Activated CD4-positive, alpha-beta memory T cell treated with anti-CD3 and anti-CD28 coated beads for 36 hours (primary cell): ENCODE measurements around the gene TTLL11. TPM values are rescaled to one million over a fixed set of nuclear protein-coding genes. Genes with fewer than 3 reads are reported as not detected.
"Not testable (repeated sequence)": the region's sequence is repeated elsewhere in the genome, so short reads cannot be mapped to it uniquely, and the experiment has no call there.

Experiments
- CTCF ChIA-PET: fragments of 350-600 bp; sonication (Branson Sonifier 250); formaldehyde crosslinking; loops from one replicate; lab custom pipeline; 2021; ENCODE audit warnings: antibody characterized with exemption, inconsistent platforms; lab: Charles Lee
- POLR2A ChIA-PET: fragments of 350-600 bp; sonication (Branson Sonifier 250); formaldehyde crosslinking; loops from one replicate; lab custom pipeline; 2021; ENCODE audit warnings: antibody characterized with exemption; lab: Charles Lee
- DNase-seq: peaks from one replicate; pipeline ENCODE4 v3.0.0-alpha.2; 2020
- H3K27ac Mint-ChIP-seq: one replicate; pipeline ENCODE4 v1.8.0; 2021; ENCODE audit warnings: mixed read lengths
- H3K27me3 Mint-ChIP-seq: one replicate; pipeline ENCODE4 v1.8.0; 2021; ENCODE audit warnings: mixed read lengths
- H3K36me3 Mint-ChIP-seq: one replicate; pipeline ENCODE4 v1.8.0; 2021; ENCODE audit warnings: mixed read lengths
- H3K4me1 Mint-ChIP-seq: one replicate; pipeline ENCODE4 v1.8.0; 2021; ENCODE audit warnings: low read depth, mixed read lengths
- H3K4me3 Mint-ChIP-seq: one replicate; pipeline ENCODE4 v1.8.0; 2021; ENCODE audit warnings: mild to moderate bottlenecking, mixed read lengths
- H3K9me3 Mint-ChIP-seq: one replicate; pipeline ENCODE4 v1.8.0; 2021; ENCODE audit warnings: mixed read lengths
- intact Hi-C: fragments of 100-400 bp; cut with micrococcal nuclease; formaldehyde crosslinking; loops from one replicate; pipeline ENCODE4 v1.15.1; 2023
- total RNA-seq, 2 experiments: library from RNA; stranded (reverse); gene quantifications; one replicate each; pipeline ENCODE4 v1.2.3, GENCODE V29; 2021

Gene TTLL11
- total RNA-seq, 2 experiments from 2014 or later, result 0.97 TPM

DNA sequence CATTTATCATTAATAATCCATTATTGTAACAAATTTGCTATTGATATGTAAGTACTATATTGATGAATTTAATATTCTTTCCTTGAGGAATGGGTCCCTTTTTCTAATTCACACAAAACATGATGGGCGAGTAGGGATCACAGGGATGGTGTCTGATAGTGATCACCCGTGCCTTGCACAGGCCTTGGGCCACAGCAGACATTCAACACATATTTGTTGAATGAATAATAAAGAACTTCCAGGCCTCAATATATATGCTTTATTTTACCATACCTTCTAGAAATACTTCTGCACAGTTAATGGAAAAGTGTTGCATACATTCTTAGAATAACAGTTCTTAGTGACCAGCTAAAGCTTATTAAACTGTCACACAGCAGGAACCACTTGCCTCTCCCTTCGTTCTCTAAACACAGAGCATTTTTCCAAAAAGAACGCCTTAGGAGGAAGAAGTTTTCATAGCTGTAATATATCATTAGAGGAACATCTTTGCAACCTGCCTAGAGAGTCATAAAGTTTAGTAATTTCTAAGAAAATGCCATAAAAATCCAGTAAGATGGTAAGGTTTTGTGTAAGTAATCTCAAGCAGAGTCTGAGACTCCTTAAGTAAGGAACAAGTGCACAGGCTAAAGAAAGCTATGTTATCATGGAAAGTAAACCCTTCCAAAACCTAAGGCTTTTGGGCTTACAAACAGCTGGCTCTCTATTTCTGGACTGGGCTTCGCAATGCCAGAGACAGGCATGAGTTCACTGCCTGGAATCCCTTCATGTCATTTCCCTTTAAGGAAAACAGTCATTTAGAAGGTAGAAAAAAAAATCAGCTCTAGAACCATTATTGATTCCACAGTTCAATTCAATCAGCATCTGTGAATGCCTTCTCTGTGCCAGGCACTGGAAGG is 17.7 kb downstream of the TTLL11 start:
- Mint-ChIP-seq H3K9me3 (peaks cover 21% of the 10 kb centered on the region), H3K4me1 (no peaks in the 10 kb centered on the region), H3K4me3 (no peak overlapping the region), H3K36me3 (peaks cover 16% of the 10 kb centered on the region), H3K27me3 (no peaks in the 10 kb centered on the region), H3K27ac (no peak overlapping the region)
- CTCF ChIA-PET, result interaction anchor here (0.9 kb wide), 1 partner anchor 48 kb away, joined by 3 read pairs; no protein-coding TSS in a partner anchor
- intact Hi-C loops, result no loop called here
- POLR2A ChIA-PET, result no interaction called here
- no peak for DNase-seq

DNA sequence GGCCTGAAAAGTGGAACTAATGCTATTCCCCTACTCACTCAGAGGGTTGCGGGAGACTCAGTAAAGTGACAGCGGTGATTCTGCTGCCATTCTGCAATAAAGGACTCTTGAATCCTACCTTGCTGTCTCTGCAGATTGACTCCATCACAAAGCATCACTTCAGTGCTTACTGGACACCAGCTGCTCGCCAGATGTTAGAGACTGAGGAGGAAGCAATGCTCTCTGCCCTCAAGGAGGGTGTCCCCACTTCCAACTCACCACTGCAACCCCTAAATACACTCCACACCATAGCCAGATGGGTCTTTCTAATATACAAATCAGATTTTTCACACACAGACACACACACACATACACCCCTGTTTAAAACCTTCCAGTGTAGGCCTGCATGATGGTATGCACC is 21.4 kb downstream of the TTLL11 start:
- POLR2A ChIA-PET, result no interaction called here
- H3K36me3 Mint-ChIP-seq, result peaks cover 6% of the 10 kb centered on the region
- H3K9me3 Mint-ChIP-seq, result peaks cover 2% of the 10 kb centered on the region
- DNase-seq, result no peak
- CTCF ChIA-PET, result interaction anchor here (1.6 kb wide), 1 partner anchor 21 kb away, joined by 3 read pairs; the partner anchor contains the start of gene TTLL11
- H3K27me3 Mint-ChIP-seq, result no peaks in the 10 kb centered on the region
- no peak overlapping the region for H3K4me3 Mint-ChIP-seq
- H3K27ac Mint-ChIP-seq, result no peak overlapping the region
- no peaks in the 10 kb centered on the region for H3K4me1 Mint-ChIP-seq
- intact Hi-C loops, result no loop called here

DNA sequence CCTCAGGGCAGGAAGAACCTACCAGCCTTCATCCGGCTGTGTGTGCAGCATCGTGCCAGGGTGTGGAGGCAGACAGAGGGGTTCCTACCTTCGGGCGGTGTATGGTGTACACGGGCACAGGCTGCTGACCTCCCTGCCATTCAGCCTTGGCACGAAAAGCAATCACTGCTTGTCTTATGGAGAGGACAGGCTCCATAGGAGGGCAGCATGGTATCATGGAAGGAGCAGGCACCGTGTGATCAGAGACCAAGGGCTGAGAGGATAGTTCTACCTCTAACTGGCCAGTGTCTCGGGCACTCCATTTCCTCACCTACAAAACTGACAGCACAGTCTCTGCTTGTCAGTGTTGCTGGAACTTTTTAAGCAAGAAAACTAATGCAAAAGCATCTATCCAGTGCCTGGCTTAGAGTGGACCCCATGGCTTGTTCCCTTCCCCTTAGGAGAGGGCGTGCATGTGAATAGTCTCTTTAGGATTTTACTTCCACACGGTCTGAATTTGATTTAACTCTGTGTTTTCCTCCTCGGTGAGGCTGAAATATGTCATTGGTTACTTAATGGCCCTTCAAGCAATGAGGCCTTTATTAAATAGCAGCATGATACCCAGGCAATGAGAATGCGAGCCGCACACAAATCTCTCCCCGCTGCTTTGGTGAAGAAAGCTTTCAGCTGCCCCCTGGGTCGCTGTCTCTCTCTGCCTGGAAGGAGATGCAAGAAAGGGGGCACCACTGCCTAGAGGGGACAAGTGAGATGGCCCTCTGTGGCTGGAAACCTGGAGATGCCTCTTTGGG is 22.2 kb downstream of the TTLL11 start:
- no peak for DNase-seq
- H3K36me3 Mint-ChIP-seq, result peaks cover 2% of the 10 kb centered on the region
- no peaks in the 10 kb centered on the region for H3K27me3 Mint-ChIP-seq
- H3K4me3 Mint-ChIP-seq, result no peak overlapping the region
- H3K9me3 Mint-ChIP-seq, result no peaks in the 10 kb centered on the region
- no peak overlapping the region for H3K27ac Mint-ChIP-seq
- ChIA-PET POLR2A (no interaction called here), CTCF (interaction anchor here (1.6 kb wide), 1 partner anchor 22 kb away, joined by 3 read pairs; the partner anchor contains the start of gene TTLL11)
- H3K4me1 Mint-ChIP-seq, result peaks cover under 1% of the 10 kb centered on the region
- intact Hi-C loops, result no loop called here

- intact Hi-C loops, H3K27me3 Mint-ChIP-seq, H3K9me3 Mint-ChIP-seq, H3K4me1 Mint-ChIP-seq, H3K36me3 Mint-ChIP-seq, DNase-seq, CTCF ChIA-PET, H3K27ac Mint-ChIP-seq, H3K4me3 Mint-ChIP-seq: not testable (repeated sequence)
- POLR2A ChIA-PET, result interaction anchor here (0.7 kb wide), 1 partner anchor 1016 kb away, joined by 4 read pairs; no protein-coding TSS in a partner anchor
These were observed 26.4 kb downstream of the TTLL11 start for GRCh38 chr9:122066680-122067079.

DNA sequence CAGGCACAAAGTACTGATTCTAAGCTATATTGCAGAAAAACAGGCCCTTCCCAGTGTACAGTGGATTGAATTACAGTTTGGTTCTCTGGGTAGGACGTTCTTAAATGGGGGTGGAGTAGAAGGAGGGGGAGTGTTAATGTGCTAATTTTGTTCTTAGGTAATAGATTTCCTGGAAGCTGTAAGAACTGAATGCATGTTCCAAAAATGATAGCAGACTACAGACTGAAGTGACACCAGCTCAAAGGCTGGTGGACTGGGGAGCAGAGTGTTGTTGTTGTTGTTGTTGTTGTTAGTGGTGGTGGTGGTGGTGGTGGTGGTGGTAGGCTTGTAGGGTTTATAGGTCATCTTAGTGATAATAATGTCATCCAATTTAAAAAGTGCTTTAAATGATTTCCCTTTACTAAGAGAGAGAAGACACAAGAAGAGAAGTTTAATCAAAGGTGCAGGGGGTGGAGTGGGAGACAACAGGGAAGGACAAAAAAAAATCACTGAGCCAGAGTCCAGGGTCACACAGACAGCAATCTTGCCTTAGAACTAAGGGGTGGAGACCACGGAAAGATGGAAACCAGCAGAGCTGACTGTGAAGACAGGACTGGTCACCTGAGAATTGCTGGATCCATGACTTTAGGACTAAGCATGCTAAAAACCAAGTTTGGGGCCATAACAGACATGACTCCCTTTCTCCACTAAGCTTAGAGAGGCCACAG is 27.0 kb downstream of the TTLL11 start:
- peaks cover 3% of the 10 kb centered on the region for H3K4me1 Mint-ChIP-seq
- H3K9me3 Mint-ChIP-seq, result no peaks in the 10 kb centered on the region
- intact Hi-C loops, result no loop called here
- H3K36me3 Mint-ChIP-seq, result no peaks in the 10 kb centered on the region
- H3K27me3 Mint-ChIP-seq, result no peaks in the 10 kb centered on the region
- DNase-seq, result no peak
- ChIA-PET CTCF (interaction anchor here (0.8 kb wide), 1 partner anchor 33 kb away, joined by 4 read pairs; no protein-coding TSS in a partner anchor), POLR2A (interaction anchor here (0.7 kb wide), 1 partner anchor 1016 kb away, joined by 4 read pairs; no protein-coding TSS in a partner anchor)
- no peak overlapping the region for H3K27ac Mint-ChIP-seq
- no peak overlapping the region for H3K4me3 Mint-ChIP-seq

DNA sequence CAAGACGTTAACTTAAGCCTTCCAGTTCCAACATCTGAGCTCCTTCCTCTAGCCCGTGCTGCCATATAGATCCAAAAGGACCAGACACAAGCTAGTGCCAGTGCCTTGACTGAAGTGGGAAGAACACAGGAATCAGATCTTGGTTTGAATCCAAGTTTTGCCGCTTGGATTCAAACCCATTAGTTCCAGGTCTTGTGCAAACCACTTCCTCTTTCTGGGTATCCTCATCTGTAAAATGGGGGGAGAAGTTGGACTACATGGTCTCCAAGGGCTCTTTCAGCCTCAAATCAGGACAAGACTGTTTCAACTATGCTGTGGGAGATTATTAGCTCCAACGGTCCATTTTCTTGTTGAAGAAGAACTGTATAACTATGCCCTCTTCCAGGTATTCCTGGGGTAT is 32.6 kb downstream of the TTLL11 start:
- H3K4me1 Mint-ChIP-seq, result no peaks in the 10 kb centered on the region
- no peak for DNase-seq
- intact Hi-C loops, result no loop called here
- ChIA-PET CTCF (no interaction called here), POLR2A (no interaction called here)
- no peak overlapping the region for H3K4me3 Mint-ChIP-seq
- H3K36me3 Mint-ChIP-seq, result no peaks in the 10 kb centered on the region
- H3K9me3 Mint-ChIP-seq, result no peaks in the 10 kb centered on the region
- H3K27me3 Mint-ChIP-seq, result no peaks in the 10 kb centered on the region
- H3K27ac Mint-ChIP-seq, result no peak overlapping the region

GRCh38 chr9:122059955-122060324 is 33.2 kb downstream of the TTLL11 start:
- intact Hi-C loops, result no loop called here
- ChIA-PET POLR2A (no interaction called here), CTCF (no interaction called here)
- no peak overlapping the region for H3K27ac Mint-ChIP-seq
- no peaks in the 10 kb centered on the region for H3K9me3 Mint-ChIP-seq
- no peak for DNase-seq
- H3K36me3 Mint-ChIP-seq, result no peaks in the 10 kb centered on the region
- H3K4me3 Mint-ChIP-seq, result no peak overlapping the region
- H3K4me1 Mint-ChIP-seq, result no peaks in the 10 kb centered on the region
- H3K27me3 Mint-ChIP-seq, result no peaks in the 10 kb centered on the region

DNA sequence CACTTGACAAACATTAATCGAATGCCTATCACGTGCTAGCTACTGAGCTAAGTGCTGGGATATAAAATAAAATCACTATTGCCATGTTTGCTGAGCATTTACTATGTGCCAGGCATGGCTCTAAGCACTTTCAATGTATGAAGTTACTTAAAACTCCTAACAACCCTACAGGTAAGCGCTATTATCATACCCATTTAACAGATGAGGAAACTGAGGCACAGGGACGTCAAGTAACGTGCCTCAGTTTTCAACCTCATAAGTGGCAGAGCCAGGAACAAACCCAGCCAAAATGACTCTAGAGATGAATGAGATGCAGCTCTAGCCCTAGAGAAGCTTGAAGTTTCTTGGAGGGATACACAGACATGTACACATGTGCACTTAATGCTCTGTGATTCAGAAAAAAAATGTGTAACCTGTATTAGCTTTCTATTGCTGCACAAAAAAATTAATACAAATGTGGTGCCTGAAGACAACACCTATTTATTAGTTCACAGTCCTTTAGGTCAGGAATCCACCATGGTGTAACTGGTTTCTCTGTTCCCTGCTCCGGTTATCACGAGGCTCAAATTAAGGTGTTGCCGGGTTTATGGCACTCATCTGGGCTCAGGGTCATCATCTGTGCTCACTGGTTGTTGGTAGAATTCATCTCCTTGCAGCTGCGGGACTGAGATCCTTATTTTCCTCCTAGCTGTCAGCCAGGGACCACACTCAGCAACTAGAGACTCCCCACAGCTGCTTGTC is 33.7 kb downstream of the TTLL11 start:
- no peaks in the 10 kb centered on the region for H3K9me3 Mint-ChIP-seq
- POLR2A ChIA-PET, result no interaction called here
- intact Hi-C loops, result no loop called here
- no peaks in the 10 kb centered on the region for H3K27me3 Mint-ChIP-seq
- CTCF ChIA-PET, result interaction anchor here (1.1 to 1.2 kb wide), 2 partner anchors 36 to 40 kb away, joined by 3 to 7 read pairs; no protein-coding TSS in a partner anchor
- H3K27ac Mint-ChIP-seq, result no peak overlapping the region
- H3K36me3 Mint-ChIP-seq, result no peaks in the 10 kb centered on the region
- no peak for DNase-seq
- no peak overlapping the region for H3K4me3 Mint-ChIP-seq
- no peaks in the 10 kb centered on the region for H3K4me1 Mint-ChIP-seq

DNA sequence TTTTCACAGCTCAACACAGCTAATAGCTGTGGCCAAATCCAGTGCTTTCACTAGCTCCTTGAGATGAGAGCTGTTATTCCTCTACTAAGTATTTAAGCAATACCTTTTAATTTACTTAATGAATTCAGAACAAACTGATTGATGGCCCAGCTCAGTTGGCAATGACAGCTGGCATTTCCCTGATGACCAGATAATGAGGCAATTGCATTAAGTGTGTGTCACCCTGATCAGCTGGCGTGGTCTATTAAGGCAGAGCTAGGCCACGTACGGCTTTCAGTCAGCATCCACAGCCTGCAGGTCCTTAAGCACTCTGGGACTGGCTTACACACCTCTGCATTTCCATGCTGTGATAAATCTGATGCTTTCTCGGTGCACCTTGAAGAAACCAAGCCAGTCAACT is 34.4 kb downstream of the TTLL11 start:
- no peaks in the 10 kb centered on the region for H3K9me3 Mint-ChIP-seq
- no peak for DNase-seq
- POLR2A ChIA-PET, result no interaction called here
- intact Hi-C loops, result no loop called here
- H3K4me1 Mint-ChIP-seq, result no peaks in the 10 kb centered on the region
- H3K4me3 Mint-ChIP-seq, result no peak overlapping the region
- no peaks in the 10 kb centered on the region for H3K27me3 Mint-ChIP-seq
- CTCF ChIA-PET, result interaction anchor here (1.1 to 1.2 kb wide), 2 partner anchors 37 to 40 kb away, joined by 3 to 7 read pairs; no protein-coding TSS in a partner anchor
- no peaks in the 10 kb centered on the region for H3K36me3 Mint-ChIP-seq
- no peak overlapping the region for H3K27ac Mint-ChIP-seq

DNA sequence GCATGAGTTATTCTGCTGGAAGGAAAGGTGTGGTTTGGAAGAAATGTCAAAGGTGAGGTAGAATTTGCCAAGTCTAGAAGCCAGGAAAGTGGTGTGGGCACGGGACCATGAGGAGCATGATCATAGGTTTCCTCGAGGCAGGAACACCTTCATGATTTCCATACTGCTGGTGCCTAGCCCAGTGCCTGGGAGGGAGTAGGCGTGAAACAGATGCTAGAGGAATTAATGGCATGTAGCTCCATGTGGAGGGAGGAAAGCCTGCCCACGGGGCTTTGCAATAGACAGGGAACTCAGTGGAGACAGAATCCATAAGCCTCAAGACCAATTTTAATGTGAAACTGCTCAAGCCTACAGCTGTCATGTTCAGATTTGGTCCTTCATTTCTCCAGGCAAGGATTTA is 35.1 kb downstream of the TTLL11 start:
- Mint-ChIP-seq H3K9me3 (no peaks in the 10 kb centered on the region), H3K36me3 (peaks cover 2% of the 10 kb centered on the region), H3K27me3 (no peaks in the 10 kb centered on the region), H3K27ac (no peak overlapping the region), H3K4me3 (no peak overlapping the region), H3K4me1 (no peaks in the 10 kb centered on the region)
- intact Hi-C loops, result no loop called here
- ChIA-PET CTCF (interaction anchor here (1.2 kb wide), 1 partner anchor 38 kb away, joined by 3 read pairs; no protein-coding TSS in a partner anchor), POLR2A (no interaction called here)
- no peak for DNase-seq

- H3K9me3 Mint-ChIP-seq, result no peaks in the 10 kb centered on the region
- no peak for DNase-seq
- ChIA-PET CTCF (no interaction called here), POLR2A (no interaction called here)
- H3K4me3 Mint-ChIP-seq, result no peak overlapping the region
- H3K27me3 Mint-ChIP-seq, result no peaks in the 10 kb centered on the region
- intact Hi-C loops, result no loop called here
- H3K36me3 Mint-ChIP-seq, result peaks cover 2% of the 10 kb centered on the region
- no peak overlapping the region for H3K27ac Mint-ChIP-seq
- peaks cover 5% of the 10 kb centered on the region for H3K4me1 Mint-ChIP-seq
These were observed 35.9 kb downstream of the TTLL11 start for GRCh38 chr9:122057211-122057610.
